ENCODE results near the gene MYH11.

GRCh38 chr16:15770512-15770911, 86.3 kb downstream of the MYH11 start:
- TF ChIP-seq CTCF (IDR thresholded peaks at IDR 0.05), result no peak
- TF ChIP-seq POLR2A (IDR thresholded peaks at IDR 0.05), result no peak

Data from esophagus squamous epithelium (tissue), 4 donors.